ENCODE results near the gene SNAI3. TPM values are rescaled to one million over a fixed set of nuclear protein-coding genes. Genes with fewer than 3 reads are reported as not detected.
A peak's percentile ranks its signal among the peaks of the same experiment; 100 is the strongest.

SNAI3 gene
- under 1 TPM; 0.43 to 0.56 TPM for total RNA-seq
- long read RNA-seq, donor 1, partial matches to known transcripts: 0 of 3 reads
- long read RNA-seq, donor 1, other reads (novel, unspliced or antisense): 3 of 3 reads
- long read RNA-seq, donor 2, partial matches to known transcripts: 0 of 1 reads
- long read RNA-seq, donor 2, other reads (novel, unspliced or antisense): 1 of 1 reads

GRCh38 chr16:88686439-88687253, at the start of gene SNAI3:
Gene SNAI3, minus strand, starts transcription at chr16:88686507. Its CDS starts 101 bp downstream, at chr16:88686406.
- peak; percentile 93 for DNase-seq (ENCODE audit: low spot score)
- intact Hi-C loops (cut with DNase I): no loop called here

GRCh38 chr16:88736088-88736487, 49.8 kb upstream of the SNAI3 start:
- no peak for DNase-seq (ENCODE audit: low spot score)
- intact Hi-C loops (cut with DNase I): loop anchor here (2.0 to 10.0 kb wide), 2 partner anchors 51 to 429 kb away; no protein-coding TSS in a partner anchor

- no peak for DNase-seq (ENCODE audit: low spot score)
- intact Hi-C loops (cut with DNase I): loop anchor here (2.0 to 10.0 kb wide), 2 partner anchors 51 to 429 kb away; no protein-coding TSS in a partner anchor
These were observed 49.3 kb upstream of the SNAI3 start for GRCh38 chr16:88735616-88736015.

GRCh38 chr16:88735121-88735520, 48.8 kb upstream of the SNAI3 start:
- no peak for DNase-seq (ENCODE audit: low spot score)
- intact Hi-C loops (cut with DNase I): loop anchor here in 1 of 2 donors (10.0 kb wide), 1 partner anchor 430 kb away; no protein-coding TSS in a partner anchor

GRCh38 chr16:88734361-88734728, 48.0 kb upstream of the SNAI3 start:
- intact Hi-C loops (cut with DNase I): loop anchor here in 1 of 2 donors (10.0 kb wide), 1 partner anchor 430 kb away; no protein-coding TSS in a partner anchor
- DNase-seq (ENCODE audit: low spot score): no peak

GRCh38 chr16:88733630-88734360, 47.5 kb upstream of the SNAI3 start:
- DNase-seq (ENCODE audit: low spot score): no peak
- intact Hi-C loops (cut with DNase I): loop anchor here in 1 of 2 donors (10.0 kb wide), 1 partner anchor 431 kb away; no protein-coding TSS in a partner anchor

- intact Hi-C loops (cut with DNase I): loop anchor here in 1 of 2 donors (10.0 kb wide), 1 partner anchor 432 kb away; no protein-coding TSS in a partner anchor
- DNase-seq (ENCODE audit: low spot score): no peak
These were observed 46.6 kb upstream of the SNAI3 start for GRCh38 chr16:88732961-88733294.

- DNase-seq (ENCODE audit: low spot score): no peak
- intact Hi-C loops (cut with DNase I): loop anchor here in 1 of 2 donors (10.0 kb wide), 1 partner anchor 432 kb away; no protein-coding TSS in a partner anchor
These were observed 46.1 kb upstream of the SNAI3 start for GRCh38 chr16:88732172-88732960.

GRCh38 chr16:88731699-88732098, 45.4 kb upstream of the SNAI3 start:
- intact Hi-C loops (cut with DNase I): loop anchor here in 1 of 2 donors (10.0 kb wide), 1 partner anchor 433 kb away; no protein-coding TSS in a partner anchor
- no peak for DNase-seq (ENCODE audit: low spot score)

GRCh38 chr16:88730632-88731607, 44.6 kb upstream of the SNAI3 start:
- no peak for DNase-seq (ENCODE audit: low spot score)
- intact Hi-C loops (cut with DNase I): loop anchor here in 1 of 2 donors (10.0 kb wide), 1 partner anchor 434 kb away; no protein-coding TSS in a partner anchor

- intact Hi-C loops (cut with DNase I): no loop called here
- DNase-seq (ENCODE audit: low spot score): no peak
These were observed 41.6 kb upstream of the SNAI3 start for GRCh38 chr16:88727871-88728270.

- intact Hi-C loops (cut with DNase I): no loop called here
- DNase-seq (ENCODE audit: low spot score): no peak
These were observed 40.7 kb upstream of the SNAI3 start for GRCh38 chr16:88726981-88727380.

- intact Hi-C loops (cut with DNase I): no loop called here
- DNase-seq (ENCODE audit: low spot score): no peak
These were observed 40.1 kb upstream of the SNAI3 start for GRCh38 chr16:88726408-88726749.

- DNase-seq (ENCODE audit: low spot score): no peak
- intact Hi-C loops (cut with DNase I): no loop called here
These were observed 39.5 kb upstream of the SNAI3 start for GRCh38 chr16:88725609-88726407.

- DNase-seq (ENCODE audit: low spot score): no peak
- intact Hi-C loops (cut with DNase I): no loop called here
These were observed 38.7 kb upstream of the SNAI3 start for GRCh38 chr16:88724855-88725555.

GRCh38 chr16:88723911-88724310, 37.6 kb upstream of the SNAI3 start:
- intact Hi-C loops (cut with DNase I): no loop called here

GRCh38 chr16:88723507-88723887, 37.2 kb upstream of the SNAI3 start:
- no peak for DNase-seq (ENCODE audit: low spot score)
- intact Hi-C loops (cut with DNase I): no loop called here

More at GRCh38 chr16:88723911-88724310, 37.6 kb upstream of the SNAI3 start:
- DNase-seq (ENCODE audit: low spot score): no peak
